GM23248 (cell line): ENCODE measurements around the gene MYO9A. TPM values are rescaled to one million over a fixed set of nuclear protein-coding genes. Genes with fewer than 3 reads are reported as not detected.

Source experiments
- DNase-seq: peaks from one replicate; pipeline ENCODE4 v3.0.0-alpha.2; 2015
- H2AFZ ChIP-seq: fragments of 200-600 bp; sonication (generic); 2 replicates; pipeline ENCODE4 v1.6.1; 2016; ENCODE audit warnings: antibody characterized with exemption
- H3F3A ChIP-seq: fragments of 200-600 bp; sonication (generic); 2 replicates; pipeline ENCODE4 v1.6.1; 2016; ENCODE audit warnings: mild to moderate bottlenecking, antibody characterized with exemption, mixed run types; ENCODE audit not compliant: insufficient read depth
- H3K27ac ChIP-seq: fragments of 200-600 bp; sonication (generic); 2 replicates; pipeline ENCODE4 v1.5.1; 2016; ENCODE audit warnings: mild to moderate bottlenecking
- H3K27me3 ChIP-seq: fragments of 200-600 bp; sonication (generic); replicated peaks from 2 replicates; pipeline ENCODE4 v1.6.1; 2016; ENCODE audit warnings: mild to moderate bottlenecking; ENCODE audit not compliant: insufficient read depth
- H3K36me3 ChIP-seq: fragments of 200-600 bp; sonication (generic); 2 replicates; pipeline ENCODE4 v1.6.1; 2016; ENCODE audit warnings: low read depth, mild to moderate bottlenecking
- H3K4me1 ChIP-seq: fragments of 200-600 bp; sonication (generic); 2 replicates; pipeline ENCODE4 v1.6.1; 2016; ENCODE audit warnings: mild to moderate bottlenecking; ENCODE audit not compliant: insufficient read depth
- H3K4me2 ChIP-seq: fragments of 200-600 bp; sonication (generic); one replicate; pipeline ENCODE4 v1.6.1; 2016; ENCODE audit warnings: mild to moderate bottlenecking; ENCODE audit not compliant: unreplicated experiment
- H3K4me3 ChIP-seq: fragments of 200-600 bp; sonication (generic); 2 replicates; pipeline ENCODE4 v1.5.1; 2016; ENCODE audit warnings: mild to moderate bottlenecking
- H3K79me2 ChIP-seq: fragments of 200-600 bp; sonication (generic); 2 replicates; pipeline ENCODE4 v1.6.1; 2016; ENCODE audit warnings: mild to moderate bottlenecking; ENCODE audit not compliant: insufficient read depth
- H3K9ac ChIP-seq: fragments of 200-600 bp; sonication (generic); 2 replicates; pipeline ENCODE4 v1.6.1; 2016; ENCODE audit warnings: mild to moderate bottlenecking
- H3K9me2 ChIP-seq: fragments of 200-600 bp; sonication (generic); 2 replicates; pipeline ENCODE4 v1.6.1; 2016; ENCODE audit warnings: mixed run types, mild to moderate bottlenecking, moderate library complexity; ENCODE audit not compliant: insufficient read depth
- H3K9me3 ChIP-seq: fragments of 200-600 bp; sonication (generic); one replicate; pipeline ENCODE4 v1.6.1; 2017; ENCODE audit warnings: low read depth
- H4K20me1 ChIP-seq: fragments of 200-600 bp; sonication (generic); 2 replicates; pipeline ENCODE4 v1.6.0; 2016; ENCODE audit not compliant: insufficient read depth
- EZH2 ChIP-seq: fragments of 200-600 bp; sonication (generic); IDR thresholded peaks from 2 replicates; pipeline ENCODE4 v1.6.1; 2018; ENCODE audit warnings: antibody characterized with exemption, mild to moderate bottlenecking; ENCODE audit not compliant: insufficient read depth, poor library complexity, severe bottlenecking
- EZH2phosphoT487 ChIP-seq: fragments of 200-600 bp; sonication (generic); IDR thresholded peaks from 2 replicates; pipeline ENCODE4 v1.6.1; 2018; ENCODE audit warnings: antibody characterized with exemption, moderate library complexity, mild to moderate bottlenecking, low read depth; ENCODE audit not compliant: insufficient read depth
- WGBS, 2 experiments: methylation state at CpG; one replicate each; pipeline ENCODE4 v1.1.6; 2015 to 2017; ENCODE audit warnings: low lambda C conversion rate in 2 of 2, low coverage in 1 of 2; ENCODE audit errors: missing lambda C conversion rate in 2 of 2; 5-methylcytosine and 5-hydroxymethylcytosine counted together
- in situ Hi-C: fragments of 300-500 bp; cut with MboI; formaldehyde crosslinking; loops from 2 replicates; pipeline ENCODE4 v1.15.0; 2020
- polyA plus RNA-seq: library from polyadenylated mRNA; unstranded; fragments of >200 nt; fragmentation: Nextera tagmentation; extraction: Ambion mirVana; gene quantifications from 2 replicates; pipeline ENCODE4 v1.2.1, GENCODE V29; 2016
- small RNA-seq: library from RNA; depleted of rRNA; stranded (forward); fragments of <200 nt; gene quantifications from one replicate; pipeline ENCODE3, GENCODE V24; 2014; ENCODE audit warnings: low read depth, low replicate concordance
- total RNA-seq: library from RNA; depleted of rRNA; stranded (reverse); fragments of >200 nt; shearing (Covaris generic); gene quantifications from 2 replicates; pipeline ENCODE4 v1.2.3, GENCODE V29; 2014; rRNA removed

The MYO9A gene
- total and polyA plus RNA-seq, 2 experiments from 2014 or later = 10.6 to 20.4 TPM

GRCh38 chr15:71776304-71776703, 341.6 kb downstream of the MYO9A start:
- no peak for TF ChIP-seq EZH2
- TF ChIP-seq EZH2phosphoT487 = no peak
- H3K9me2 ChIP-seq = no peaks in the 10 kb centered on the region
- no peaks in the 10 kb centered on the region for H3K27me3 ChIP-seq
- H2AFZ ChIP-seq = no peak overlapping the region
- no peaks in the 10 kb centered on the region for H3K79me2 ChIP-seq
- DNase-seq = no peak
- H3K4me1 ChIP-seq = peaks cover 22% of the 10 kb centered on the region
- no peaks in the 10 kb centered on the region for H3K9me3 ChIP-seq
- no peak overlapping the region for H3K27ac ChIP-seq
- H3K9ac ChIP-seq = no peak overlapping the region
- 74 to 90% methylated on average over 3 of the region's 3 CpGs for WGBS, 2 experiments
- H3F3A ChIP-seq = peaks cover 13% of the 10 kb centered on the region
- H3K4me3 ChIP-seq = no peak overlapping the region
- H3K4me2 ChIP-seq = peak overlapping the region; percentile 2
- in situ Hi-C loops = no loop called here
- H4K20me1 ChIP-seq = no peaks in the 10 kb centered on the region
- peaks cover 6% of the 10 kb centered on the region; the same call in 1 of the 2 replicates for H3K36me3 ChIP-seq

GRCh38 chr15:71775856-71776255, 342.1 kb downstream of the MYO9A start:
- H3K9me3 ChIP-seq = no peaks in the 10 kb centered on the region
- H3K4me3 ChIP-seq = no peak overlapping the region
- peaks cover 8% of the 10 kb centered on the region for H3F3A ChIP-seq
- H3K9ac ChIP-seq = no peak overlapping the region
- DNase-seq = peak; percentile 24
- TF ChIP-seq EZH2phosphoT487 (no peak), EZH2 (no peak)
- H3K79me2 ChIP-seq = no peaks in the 10 kb centered on the region
- H4K20me1 ChIP-seq = no peaks in the 10 kb centered on the region
- peak overlapping the region; percentile 2 for H3K4me2 ChIP-seq
- H3K36me3 ChIP-seq = peaks cover 10% of the 10 kb centered on the region; the same call in 1 of the 2 replicates
- in situ Hi-C loops = no loop called here
- no peaks in the 10 kb centered on the region for H3K9me2 ChIP-seq
- no peak overlapping the region for H2AFZ ChIP-seq
- no peaks in the 10 kb centered on the region for H3K27me3 ChIP-seq
- no peak overlapping the region for H3K27ac ChIP-seq
- peaks cover 17% of the 10 kb centered on the region for H3K4me1 ChIP-seq

- no peaks in the 10 kb centered on the region for H4K20me1 ChIP-seq
- no peaks in the 10 kb centered on the region for H3K79me2 ChIP-seq
- WGBS, 2 experiments = 92 to 100% methylated on average over 1 of the region's 1 CpG
- no peak overlapping the region for H3K9ac ChIP-seq
- H3K36me3 ChIP-seq = peaks cover 10% of the 10 kb centered on the region; the same call in 1 of the 2 replicates
- H3K4me1 ChIP-seq = 0 out of 2 replicates have a peak, but pooled peaks cover 7% of the 10 kb centered on the region
- H3K9me3 ChIP-seq = no peaks in the 10 kb centered on the region
- no peak for DNase-seq
- no peaks in the 10 kb centered on the region for H3K27me3 ChIP-seq
- TF ChIP-seq EZH2phosphoT487 (no peak), EZH2 (no peak)
- H3K4me2 ChIP-seq = no peak overlapping the region
- no peak overlapping the region for H3K27ac ChIP-seq
- no peak overlapping the region for H2AFZ ChIP-seq
- H3K4me3 ChIP-seq = no peak overlapping the region
- H3K9me2 ChIP-seq = no peaks in the 10 kb centered on the region
- in situ Hi-C loops = no loop called here
- H3F3A ChIP-seq = no peaks in the 10 kb centered on the region
Observed at GRCh38 chr15:71773206-71773859, 344.6 kb downstream of the MYO9A start.

Small RNA genes within 50 kb of the gene (small RNA-seq; reads per million reads assigned to genes)
- gene RNA5SP399 = not detected
- not detected for gene RNU2-65P

Other genes starting within 250 kb of the MYO9A start
- 2.5 and 2.8 TPM in 2 replicates for gene SENP8, start 253 bp upstream of the MYO9A start, total RNA-seq
- gene SENP8, start 253 bp upstream of the MYO9A start, polyA plus RNA-seq = 3.8 and 4.0 TPM in 2 replicates
- not detected in 2 replicates for gene GRAMD2A, start 79.6 kb upstream of the MYO9A start, total RNA-seq
- not detected in 2 replicates for gene GRAMD2A, start 79.6 kb upstream of the MYO9A start, polyA plus RNA-seq
- 2,534 and 2,557 TPM in 2 replicates for gene PKM, start 113.0 kb upstream of the MYO9A start, total RNA-seq
- gene PKM, start 113.0 kb upstream of the MYO9A start, polyA plus RNA-seq = 2,427 and 2,525 TPM in 2 replicates
- 24.7 and 29.7 TPM in 2 replicates for gene PARP6, start 154.4 kb upstream of the MYO9A start, total RNA-seq
- gene PARP6, start 154.4 kb upstream of the MYO9A start, polyA plus RNA-seq = 27.5 and 36.0 TPM in 2 replicates
- 0.22 and 1.0 TPM in 2 replicates for gene CELF6, start 202.0 kb upstream of the MYO9A start, total RNA-seq
- 0.08 TPM in 1 of 2 replicates, not detected in the other for gene CELF6, start 202.0 kb upstream of the MYO9A start, polyA plus RNA-seq